ENCODE results near the gene C11orf98.
"Not testable (repeated sequence)": the region's sequence is repeated elsewhere in the genome, so short reads cannot be mapped to it uniquely, and the experiment has no call there.

Gene C11orf98

GRCh38 chr11:62648967-62649364, 16.0 kb downstream of the C11orf98 start:
- no peak for DNase-seq

GRCh38 chr11:62648185-62648966, 16.6 kb downstream of the C11orf98 start:
- no peak for DNase-seq

GRCh38 chr11:62647609-62648005, 17.4 kb downstream of the C11orf98 start:
- DNase-seq = no peak

DNA sequence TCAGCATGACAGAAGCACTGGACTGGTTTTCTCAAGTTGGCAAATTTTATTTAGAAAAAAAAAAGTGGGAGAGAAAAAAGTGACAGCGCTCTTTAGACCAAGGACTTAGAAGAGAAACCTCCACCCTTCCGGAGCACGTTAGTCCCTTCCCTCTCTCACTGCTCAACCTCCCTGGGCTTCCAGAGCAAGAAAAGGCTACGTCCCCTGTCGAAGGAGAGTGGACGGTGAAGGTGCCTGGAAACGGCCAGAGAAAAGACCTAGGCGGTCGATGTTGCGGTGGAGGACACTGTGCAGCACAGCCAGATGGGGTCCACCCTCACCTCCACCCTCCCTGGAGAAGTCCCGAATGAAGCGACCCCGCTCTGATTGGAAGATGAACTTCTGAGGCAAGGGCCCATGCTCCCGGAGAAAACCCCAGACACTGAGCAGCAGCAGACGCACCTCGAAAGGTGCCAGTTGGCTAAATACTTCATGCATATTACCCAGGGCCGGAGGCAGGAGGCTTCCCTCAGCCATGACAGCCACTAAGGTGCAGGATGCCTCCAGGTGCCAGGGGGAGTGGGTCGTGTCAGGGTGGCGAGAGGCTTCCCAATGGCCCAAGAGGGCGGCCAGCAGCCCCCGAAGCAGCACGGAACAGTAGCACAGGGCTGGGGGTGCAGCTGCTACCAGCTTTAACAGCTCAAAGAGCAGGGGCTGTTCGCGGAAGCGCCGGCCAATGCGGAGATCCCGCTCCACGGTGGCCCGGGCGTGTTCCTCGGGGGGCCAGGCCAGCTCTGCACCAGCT, 18.0 kb downstream of the C11orf98 start:
- no peak for DNase-seq

GRCh38 chr11:62645946-62646824, 18.8 kb downstream of the C11orf98 start, which contains the start of gene GANAB:
TSS of gene GANAB (minus strand) at chr11:62646613. CDS start at chr11:62646599, 14 bp downstream.
- peak; percentile 96 for DNase-seq

DNA sequence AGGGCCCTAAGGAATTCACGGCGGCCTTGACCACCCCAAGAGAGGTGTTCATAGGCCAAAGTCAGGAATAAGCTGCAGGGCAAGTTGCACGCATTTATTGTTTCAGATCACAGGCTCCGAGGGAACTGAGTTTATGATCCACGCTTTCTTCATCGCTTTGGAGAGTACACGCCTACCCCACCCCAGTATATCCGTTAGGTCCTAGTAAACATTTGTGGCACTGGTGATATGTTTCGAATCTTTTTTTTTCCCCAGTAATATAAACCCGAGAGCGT, 19.4 kb downstream of the C11orf98 start:
- DNase-seq = no peak

GRCh38 chr11:62644220-62644619, 20.8 kb downstream of the C11orf98 start:
- no peak for DNase-seq

DNA sequence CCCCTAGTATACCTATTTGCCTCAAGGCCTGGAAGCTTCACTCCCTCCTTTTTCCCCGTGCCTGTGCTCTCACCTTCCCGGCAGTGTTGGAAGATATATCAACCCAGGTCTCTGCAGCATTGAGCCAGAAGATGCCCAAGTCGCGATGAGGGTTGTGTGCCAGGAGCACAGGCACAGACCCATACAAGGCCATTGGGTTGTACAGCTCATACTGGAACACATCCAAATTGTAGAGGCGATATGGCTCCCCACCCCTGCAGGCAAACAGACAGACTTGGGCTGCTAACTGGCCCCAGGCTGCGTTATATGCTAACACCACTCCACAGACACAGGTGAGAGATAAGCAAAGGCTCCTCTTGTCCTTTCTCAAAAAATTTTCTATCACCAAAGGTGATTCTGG, 32.5 kb downstream of the C11orf98 start:
- DNase-seq = no peak

- DNase-seq = no peak
These were observed 37.3 kb downstream of the C11orf98 start for GRCh38 chr11:62627713-62628112.

GRCh38 chr11:62622476-62623089, 42.4 kb downstream of the C11orf98 start:
- DNase-seq = no peak

- peak; percentile 96 for DNase-seq
These were observed 43.2 kb downstream of the C11orf98 start, which contains the start of gene B3GAT3 for GRCh38 chr11:62621567-62622470. TSS of gene B3GAT3 (minus strand) at chr11:62621986. CDS start at chr11:62621947, 39 bp downstream.

GRCh38 chr11:62621027-62621566, 43.9 kb downstream of the C11orf98 start:
- no peak for DNase-seq

DNA sequence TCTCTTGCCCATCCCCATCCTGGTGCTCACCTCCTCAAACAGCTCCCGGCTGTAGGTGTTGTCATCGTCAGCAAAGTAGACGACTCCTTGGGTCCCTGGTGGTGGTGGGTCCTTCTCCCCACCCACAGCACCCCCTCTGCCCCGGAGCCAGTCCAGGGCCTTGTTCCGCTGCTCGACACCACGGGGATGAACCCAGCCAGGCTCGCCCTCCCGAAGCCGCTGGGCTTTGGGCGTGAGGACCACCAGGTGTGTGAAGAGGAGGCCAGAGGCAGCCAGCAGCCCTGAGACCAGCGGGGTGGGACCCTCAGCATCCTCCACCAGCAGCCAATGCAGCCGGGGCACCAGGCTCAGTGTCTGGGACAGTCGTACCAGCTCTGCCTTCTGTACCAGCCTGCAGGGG, 48.1 kb downstream of the C11orf98 start:
- DNase-seq = not testable (repeated sequence)

DNA sequence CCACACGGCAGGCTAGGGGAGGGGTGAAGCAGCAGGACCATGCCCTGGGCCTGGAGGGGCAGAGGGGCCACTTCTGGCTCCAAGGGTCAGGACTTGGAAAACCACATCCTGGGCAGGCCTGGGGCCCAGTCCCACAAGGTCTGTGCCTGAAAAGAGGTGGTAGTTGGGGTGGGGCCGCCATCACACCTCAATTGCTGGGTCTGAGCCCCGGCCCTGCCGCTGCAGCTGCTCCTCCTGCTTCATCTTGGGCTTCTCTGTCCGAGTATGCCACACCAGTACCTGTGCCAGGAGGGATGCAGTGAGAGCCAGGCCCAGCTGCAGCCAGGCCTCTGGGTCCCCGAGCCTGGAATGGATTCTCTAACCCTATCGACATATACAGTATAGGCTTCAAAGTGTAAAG, 49.5 kb downstream of the C11orf98 start:
- no peak for DNase-seq

- DNase-seq = no peak
These were observed 50.7 kb downstream of the C11orf98 start for GRCh38 chr11:62614275-62614674.

- DNase-seq = no peak
These were observed 51.7 kb downstream of the C11orf98 start for GRCh38 chr11:62613291-62613778.

Measured in activated T-cell treated with anti-CD3 and anti-CD28 coated beads, Interleukin-2, amount 50 U/mL, for 1 hour (primary cell).